ENCODE data around the gene ANKS1B.

DNA sequence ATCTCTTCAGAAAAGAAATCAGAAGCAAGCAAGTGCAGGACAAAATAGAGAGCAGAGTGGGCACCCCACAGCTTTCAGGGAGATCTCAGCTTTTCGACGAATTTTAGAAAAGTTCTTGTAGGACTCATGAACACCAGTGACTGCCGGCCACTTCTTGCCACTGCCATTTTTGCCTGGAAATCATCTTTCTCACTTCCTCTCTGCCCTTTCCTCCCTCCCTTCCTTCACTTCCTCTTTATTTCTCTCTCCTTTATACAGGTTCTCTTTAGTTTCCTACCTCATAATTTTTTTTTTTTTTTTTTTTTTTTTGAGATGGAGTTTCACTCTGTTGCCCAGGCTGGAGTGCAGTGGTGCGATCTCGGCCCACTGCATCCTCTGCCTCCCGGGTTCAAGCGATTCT lies 1154.1 kb downstream of the ANKS1B start:
- TF ChIP-seq, protein P1, sequence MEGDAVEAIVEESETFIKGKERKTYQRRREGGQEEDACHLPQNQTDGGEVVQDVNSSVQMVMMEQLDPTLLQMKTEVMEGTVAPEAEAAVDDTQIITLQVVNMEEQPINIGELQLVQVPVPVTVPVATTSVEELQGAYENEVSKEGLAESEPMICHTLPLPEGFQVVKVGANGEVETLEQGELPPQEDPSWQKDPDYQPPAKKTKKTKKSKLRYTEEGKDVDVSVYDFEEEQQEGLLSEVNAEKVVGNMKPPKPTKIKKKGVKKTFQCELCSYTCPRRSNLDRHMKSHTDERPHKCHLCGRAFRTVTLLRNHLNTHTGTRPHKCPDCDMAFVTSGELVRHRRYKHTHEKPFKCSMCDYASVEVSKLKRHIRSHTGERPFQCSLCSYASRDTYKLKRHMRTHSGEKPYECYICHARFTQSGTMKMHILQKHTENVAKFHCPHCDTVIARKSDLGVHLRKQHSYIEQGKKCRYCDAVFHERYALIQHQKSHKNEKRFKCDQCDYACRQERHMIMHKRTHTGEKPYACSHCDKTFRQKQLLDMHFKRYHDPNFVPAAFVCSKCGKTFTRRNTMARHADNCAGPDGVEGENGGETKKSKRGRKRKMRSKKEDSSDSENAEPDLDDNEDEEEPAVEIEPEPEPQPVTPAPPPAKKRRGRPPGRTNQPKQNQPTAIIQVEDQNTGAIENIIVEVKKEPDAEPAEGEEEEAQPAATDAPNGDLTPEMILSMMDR (IDR thresholded peaks at IDR 0.05), result no peak
- no peak for TF ChIP-seq POLR2A (IDR thresholded peaks at IDR 0.05)
